ENCODE data around the gene LRP1.

The LRP1 gene
- 1.2 to 28.8 (median 10.1) reads per million in 9 experiments for total RNA-seq

- peak within 1 kb of the TSS in 1 of 2 donors; percentile 64 for H3K27ac Mint-ChIP-seq
- DNase-seq (peak; percentile 53 to 60 (median 58)), ATAC-seq (replicated peaks) (peak; percentile 51)
- H3K27me3 Mint-ChIP-seq, result no peaks in the 10 kb centered on the region
- H3K9me3 Mint-ChIP-seq, result no peaks in the 10 kb centered on the region
- H3K36me3 Mint-ChIP-seq (ENCODE audit: insufficient read depth), result peaks cover 5% of the 10 kb centered on the region
- peak within 1 kb of the TSS; percentile 85 for H3K4me3 Mint-ChIP-seq
- H3K4me1 Mint-ChIP-seq (ENCODE audit: low read depth in 2 of 2), result peaks cover 4 to 6% of the 10 kb centered on the region in 2 donors
Measured at GRCh38 chr12:57127726-57128518, at the start of gene LRP1. Gene LRP1, plus strand, starts transcription at chr12:57128483. Its CDS starts 482 bp downstream, at chr12:57128965.

GRCh38 chr12:57078519-57079404 is 49.5 kb upstream of the LRP1 start, which contains the start of gene NEMP1:
Gene NEMP1, minus strand, starts transcription at chr12:57078791. Its CDS starts 46 bp downstream, at chr12:57078745.
- H3K27ac Mint-ChIP-seq, result peak within 1 kb of the TSS; percentile 97 to 99
- no peaks in the 10 kb centered on the region for H3K27me3 Mint-ChIP-seq
- H3K9me3 Mint-ChIP-seq, result no peaks in the 10 kb centered on the region
- H3K4me1 Mint-ChIP-seq (ENCODE audit: low read depth in 2 of 2), result peaks cover 7 to 10% of the 10 kb centered on the region in 2 donors
- DNase-seq, result peak; percentile 92 to 95 (median 92)
- peak; percentile 94 for ATAC-seq (replicated peaks)
- H3K36me3 Mint-ChIP-seq (ENCODE audit: insufficient read depth), result peaks cover 13% of the 10 kb centered on the region
- peak within 1 kb of the TSS; percentile 100 for H3K4me3 Mint-ChIP-seq

- no peak overlapping the region for H3K4me3 Mint-ChIP-seq
- H3K36me3 Mint-ChIP-seq (ENCODE audit: insufficient read depth), result peaks cover 13% of the 10 kb centered on the region
- no peak for ATAC-seq (replicated peaks)
- H3K4me1 Mint-ChIP-seq (ENCODE audit: low read depth in 2 of 2), result peaks cover 7 to 10% of the 10 kb centered on the region in 2 donors
- H3K9me3 Mint-ChIP-seq, result no peaks in the 10 kb centered on the region
- H3K27me3 Mint-ChIP-seq, result no peaks in the 10 kb centered on the region
- DNase-seq, result no peak
- H3K27ac Mint-ChIP-seq, result peak overlapping the region in 1 of 2 donors; percentile 97
Measured at GRCh38 chr12:57079821-57080220, 48.5 kb upstream of the LRP1 start.

DNA sequence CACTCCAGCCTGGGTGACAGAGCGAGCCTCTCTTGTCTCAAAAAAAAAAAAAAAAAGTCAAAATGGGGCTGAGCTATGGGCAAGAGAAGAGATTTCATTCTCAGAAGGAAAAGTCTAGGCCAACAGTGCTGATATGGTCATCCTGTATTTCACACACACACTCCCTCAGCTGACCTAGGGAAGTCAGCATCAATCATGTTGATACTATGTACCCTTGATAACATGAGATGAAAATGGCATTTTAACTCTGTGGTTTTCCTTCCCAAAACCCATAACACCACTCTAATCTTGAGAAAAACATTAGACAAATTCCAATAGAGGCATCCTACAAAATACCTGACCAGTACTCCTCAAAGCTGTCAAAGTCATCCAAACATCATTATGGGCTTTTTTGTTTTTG is 47.4 kb upstream of the LRP1 start:
- Mint-ChIP-seq H3K27me3 (no peaks in the 10 kb centered on the region), H3K27ac (no peak overlapping the region), H3K4me3 (no peak overlapping the region), H3K4me1 (ENCODE audit: low read depth in 2 of 2) (peaks cover 10 to 15% of the 10 kb centered on the region in 2 donors), H3K9me3 (no peaks in the 10 kb centered on the region), H3K36me3 (ENCODE audit: insufficient read depth) (peaks cover 13% of the 10 kb centered on the region)
- DNase-seq, result no peak
- ATAC-seq (replicated peaks), result no peak

DNA sequence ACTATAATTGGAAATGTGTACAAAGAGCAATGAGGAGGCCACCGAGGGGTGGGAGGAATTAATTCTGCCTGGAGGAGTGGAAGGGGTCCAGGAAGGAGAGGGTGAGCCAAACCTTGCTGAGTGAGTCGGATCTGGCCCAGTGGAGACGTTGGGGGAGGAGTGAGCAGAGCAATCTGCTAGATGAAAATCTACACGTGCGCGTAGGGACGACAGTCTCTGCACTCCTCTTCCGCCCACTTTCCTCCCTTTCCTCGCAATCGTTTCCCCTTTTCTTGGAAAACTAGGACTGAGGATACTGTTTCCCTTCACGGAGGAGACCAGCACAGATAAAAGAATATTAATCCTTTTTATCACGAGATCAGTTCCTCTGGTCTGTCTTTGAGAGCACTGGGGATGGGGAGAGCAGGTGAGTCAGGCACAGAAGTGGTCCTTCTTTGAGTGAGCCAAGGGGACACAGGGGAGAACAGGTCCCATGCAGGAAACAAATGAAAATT is 42.2 kb upstream of the LRP1 start:
- ATAC-seq (replicated peaks) (no peak), DNase-seq (no peak)
- Mint-ChIP-seq H3K36me3 (ENCODE audit: insufficient read depth) (peaks cover 14% of the 10 kb centered on the region), H3K27ac (peak overlapping the region; percentile 96), H3K9me3 (no peaks in the 10 kb centered on the region), H3K4me1 (ENCODE audit: low read depth in 2 of 2) (peaks cover 32 to 34% of the 10 kb centered on the region in 2 donors), H3K27me3 (no peaks in the 10 kb centered on the region), H3K4me3 (peak overlapping the region; percentile 93 to 95)

GRCh38 chr12:57086493-57087009 is 41.7 kb upstream of the LRP1 start:
- H3K36me3 Mint-ChIP-seq (ENCODE audit: insufficient read depth), result peaks cover 14% of the 10 kb centered on the region
- H3K4me1 Mint-ChIP-seq (ENCODE audit: low read depth in 2 of 2), result peaks cover 32 to 37% of the 10 kb centered on the region in 2 donors
- no peaks in the 10 kb centered on the region for H3K9me3 Mint-ChIP-seq
- no peaks in the 10 kb centered on the region for H3K27me3 Mint-ChIP-seq
- ATAC-seq (replicated peaks) (peak; percentile 7), DNase-seq (peak in 1 of 3 experiments; percentile 31)
- peak overlapping the region; percentile 93 to 95 for H3K4me3 Mint-ChIP-seq
- peak overlapping the region; percentile 96 for H3K27ac Mint-ChIP-seq

DNA sequence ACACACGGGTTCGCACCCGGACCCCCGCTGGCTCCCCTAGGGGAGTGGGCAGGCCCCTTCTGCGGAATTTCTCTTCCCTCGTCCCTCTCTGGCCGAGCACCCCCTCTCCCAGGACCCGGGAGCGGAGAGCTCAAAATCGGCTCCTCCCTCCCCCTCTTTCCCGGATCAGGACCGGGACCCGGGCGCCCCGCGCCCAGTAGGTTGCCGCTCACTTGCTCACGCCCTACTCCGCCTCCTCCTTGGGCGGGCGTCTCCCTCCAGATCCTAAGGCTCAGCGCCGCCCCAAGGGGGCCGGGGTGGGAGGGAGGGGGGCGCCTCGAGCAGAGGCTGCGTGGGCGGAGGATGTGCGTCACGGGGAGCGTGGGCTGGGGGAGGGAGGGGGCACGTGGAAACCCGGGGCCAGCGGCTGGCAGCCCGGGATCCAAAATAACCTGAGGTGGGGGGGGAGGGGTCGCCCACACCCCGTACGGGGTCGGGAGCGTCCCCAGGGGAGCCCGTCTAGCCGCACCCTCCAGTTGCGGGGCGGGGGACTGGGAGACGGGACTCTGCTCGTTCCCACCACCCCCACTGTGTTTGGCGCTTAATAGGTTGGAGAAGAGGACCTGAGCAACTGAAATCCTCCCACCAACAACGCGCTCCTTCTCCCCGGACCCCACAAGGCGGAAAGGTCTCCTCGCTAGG is 41.1 kb upstream of the LRP1 start:
- no peaks in the 10 kb centered on the region for H3K27me3 Mint-ChIP-seq
- peak overlapping the region; percentile 96 for H3K27ac Mint-ChIP-seq
- H3K4me1 Mint-ChIP-seq (ENCODE audit: low read depth in 2 of 2), result peaks cover 32 to 40% of the 10 kb centered on the region in 2 donors
- ATAC-seq (replicated peaks) (peak; percentile 56), DNase-seq (peak; percentile 70 to 77 (median 74))
- peaks cover 14% of the 10 kb centered on the region for H3K36me3 Mint-ChIP-seq (ENCODE audit: insufficient read depth)
- H3K4me3 Mint-ChIP-seq, result peak overlapping the region; percentile 93 to 95
- no peaks in the 10 kb centered on the region for H3K9me3 Mint-ChIP-seq

- peaks cover 35 to 44% of the 10 kb centered on the region in 2 donors for H3K4me1 Mint-ChIP-seq (ENCODE audit: low read depth in 2 of 2)
- peak overlapping the region; percentile 93 to 95 for H3K4me3 Mint-ChIP-seq
- H3K36me3 Mint-ChIP-seq (ENCODE audit: insufficient read depth), result peaks cover 14% of the 10 kb centered on the region
- H3K9me3 Mint-ChIP-seq, result no peaks in the 10 kb centered on the region
- H3K27me3 Mint-ChIP-seq, result no peaks in the 10 kb centered on the region
- peak; percentile 49 to 64 (median 61) for DNase-seq
- peak; percentile 45 for ATAC-seq (replicated peaks)
- H3K27ac Mint-ChIP-seq, result peak overlapping the region; percentile 96
Measured at GRCh38 chr12:57087691-57088353, 40.5 kb upstream of the LRP1 start.

- H3K4me3 Mint-ChIP-seq, result peak within 1 kb of the TSS; percentile 93 to 95
- peaks cover 19% of the 10 kb centered on the region for H3K36me3 Mint-ChIP-seq (ENCODE audit: insufficient read depth)
- no peaks in the 10 kb centered on the region for H3K27me3 Mint-ChIP-seq
- peak; percentile 80 to 88 (median 86) for DNase-seq
- H3K27ac Mint-ChIP-seq, result peak within 1 kb of the TSS; percentile 96
- no peaks in the 10 kb centered on the region for H3K9me3 Mint-ChIP-seq
- peak; percentile 73 for ATAC-seq (replicated peaks)
- H3K4me1 Mint-ChIP-seq (ENCODE audit: low read depth in 2 of 2), result peaks cover 39 to 49% of the 10 kb centered on the region in 2 donors
Measured at GRCh38 chr12:57088354-57089270, 39.7 kb upstream of the LRP1 start, which contains the start of gene NAB2. Gene NAB2, plus strand, starts transcription at chr12:57089114. Its CDS starts 158 bp downstream, at chr12:57089272.

DNA sequence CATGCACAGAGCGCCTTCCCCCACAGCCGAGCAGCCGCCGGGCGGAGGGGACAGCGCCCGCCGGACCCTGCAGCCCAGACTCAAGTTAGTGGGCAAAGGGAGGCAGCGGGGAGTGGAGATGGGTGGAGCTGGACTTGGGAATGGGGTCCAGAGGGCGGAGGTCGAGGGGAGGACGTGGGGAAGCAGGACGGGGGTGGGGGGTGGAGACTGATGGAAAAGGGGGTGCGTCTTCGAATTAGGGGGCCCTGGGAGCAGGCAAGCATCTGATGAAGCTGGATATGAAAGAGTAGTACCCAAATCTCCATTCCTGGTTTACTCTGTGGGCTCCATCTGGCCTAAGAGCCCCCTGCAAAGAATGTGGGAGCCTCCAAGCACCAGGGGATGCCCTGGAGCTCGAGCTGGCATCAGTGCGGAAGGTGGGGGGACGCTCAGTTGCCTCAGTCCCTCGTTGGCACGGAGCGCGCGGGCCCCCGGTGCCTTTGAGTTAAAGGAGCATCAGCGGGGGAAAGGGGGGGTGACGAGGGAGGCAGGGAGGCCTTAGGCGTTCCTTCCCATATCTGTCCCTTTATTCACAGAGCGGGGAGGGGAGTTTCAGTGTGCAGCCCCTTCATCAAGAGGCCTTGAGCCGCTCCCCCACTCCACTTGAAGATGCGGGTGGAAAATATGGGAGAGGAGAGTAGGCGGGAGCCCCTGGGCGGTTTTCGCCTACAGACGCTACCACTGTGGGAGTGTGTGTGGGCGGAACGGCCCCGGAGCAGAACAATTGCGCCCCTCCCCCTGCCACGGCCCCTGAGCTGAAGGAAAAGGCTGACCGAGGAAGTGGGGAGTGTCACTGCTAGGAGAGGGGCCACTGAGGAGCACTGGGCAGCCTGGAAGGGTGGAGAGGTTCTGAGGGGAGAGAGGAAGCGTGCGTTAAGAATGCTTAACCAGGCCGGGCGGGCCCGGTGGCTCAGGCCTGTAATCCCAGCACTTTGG is 38.7 kb upstream of the LRP1 start:
- Mint-ChIP-seq H3K4me1 (ENCODE audit: low read depth in 2 of 2) (peaks cover 43 to 51% of the 10 kb centered on the region in 2 donors), H3K27ac (peak overlapping the region; percentile 54 to 86), H3K36me3 (ENCODE audit: insufficient read depth) (peaks cover 19% of the 10 kb centered on the region), H3K27me3 (no peaks in the 10 kb centered on the region), H3K9me3 (no peaks in the 10 kb centered on the region), H3K4me3 (peak overlapping the region; percentile 93 to 95)
- DNase-seq (peak in 1 of 3 experiments; percentile 15), ATAC-seq (replicated peaks) (no peak)

Data from effector memory CD8-positive, alpha-beta T cell (primary cell).